GM12801 (cell line): Measurements from ENCODE around the gene TAF8.
A peak's percentile ranks its signal among the peaks of the same experiment; 100 is the strongest.

Source experiments
- TF ChIP-seq, protein P1 (sequence below): IDR thresholded peaks from one replicate; pipeline ENCODE4 v1.5.1; 2011; ENCODE audit warnings: control low read depth; ENCODE audit not compliant: insufficient read length; ENCODE audit errors: extremely low read depth

The TAF8 gene

DNA sequence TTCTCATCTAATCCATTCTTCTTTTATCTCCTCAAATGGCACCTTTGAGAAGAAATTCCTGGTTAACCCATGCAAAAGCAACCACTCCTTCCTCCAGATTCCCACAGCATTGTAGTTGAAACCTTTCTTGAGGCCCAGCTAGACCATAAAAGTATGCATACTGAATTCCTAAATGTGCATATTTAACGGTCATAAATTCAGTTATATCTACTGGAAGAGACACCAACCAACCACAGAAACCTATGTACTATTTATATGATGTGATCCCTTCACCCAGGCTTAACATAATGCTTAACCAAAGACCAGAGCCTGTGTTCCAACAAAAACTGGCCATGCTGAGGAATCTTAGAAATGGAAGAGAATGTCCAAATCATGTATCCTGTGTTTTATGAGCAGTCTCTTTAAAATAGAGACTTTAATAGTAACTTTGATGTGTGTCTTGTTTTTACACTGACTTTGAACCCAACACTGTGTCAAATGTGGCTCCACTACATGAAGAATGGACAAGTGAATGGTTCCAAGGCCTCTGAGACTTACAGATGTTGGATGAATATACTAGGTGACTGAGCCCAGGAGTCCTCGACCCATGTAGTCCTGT lies 11.4 kb upstream of the TAF8 start:
- TF ChIP-seq, protein P1, sequence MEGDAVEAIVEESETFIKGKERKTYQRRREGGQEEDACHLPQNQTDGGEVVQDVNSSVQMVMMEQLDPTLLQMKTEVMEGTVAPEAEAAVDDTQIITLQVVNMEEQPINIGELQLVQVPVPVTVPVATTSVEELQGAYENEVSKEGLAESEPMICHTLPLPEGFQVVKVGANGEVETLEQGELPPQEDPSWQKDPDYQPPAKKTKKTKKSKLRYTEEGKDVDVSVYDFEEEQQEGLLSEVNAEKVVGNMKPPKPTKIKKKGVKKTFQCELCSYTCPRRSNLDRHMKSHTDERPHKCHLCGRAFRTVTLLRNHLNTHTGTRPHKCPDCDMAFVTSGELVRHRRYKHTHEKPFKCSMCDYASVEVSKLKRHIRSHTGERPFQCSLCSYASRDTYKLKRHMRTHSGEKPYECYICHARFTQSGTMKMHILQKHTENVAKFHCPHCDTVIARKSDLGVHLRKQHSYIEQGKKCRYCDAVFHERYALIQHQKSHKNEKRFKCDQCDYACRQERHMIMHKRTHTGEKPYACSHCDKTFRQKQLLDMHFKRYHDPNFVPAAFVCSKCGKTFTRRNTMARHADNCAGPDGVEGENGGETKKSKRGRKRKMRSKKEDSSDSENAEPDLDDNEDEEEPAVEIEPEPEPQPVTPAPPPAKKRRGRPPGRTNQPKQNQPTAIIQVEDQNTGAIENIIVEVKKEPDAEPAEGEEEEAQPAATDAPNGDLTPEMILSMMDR, result no peak

DNA sequence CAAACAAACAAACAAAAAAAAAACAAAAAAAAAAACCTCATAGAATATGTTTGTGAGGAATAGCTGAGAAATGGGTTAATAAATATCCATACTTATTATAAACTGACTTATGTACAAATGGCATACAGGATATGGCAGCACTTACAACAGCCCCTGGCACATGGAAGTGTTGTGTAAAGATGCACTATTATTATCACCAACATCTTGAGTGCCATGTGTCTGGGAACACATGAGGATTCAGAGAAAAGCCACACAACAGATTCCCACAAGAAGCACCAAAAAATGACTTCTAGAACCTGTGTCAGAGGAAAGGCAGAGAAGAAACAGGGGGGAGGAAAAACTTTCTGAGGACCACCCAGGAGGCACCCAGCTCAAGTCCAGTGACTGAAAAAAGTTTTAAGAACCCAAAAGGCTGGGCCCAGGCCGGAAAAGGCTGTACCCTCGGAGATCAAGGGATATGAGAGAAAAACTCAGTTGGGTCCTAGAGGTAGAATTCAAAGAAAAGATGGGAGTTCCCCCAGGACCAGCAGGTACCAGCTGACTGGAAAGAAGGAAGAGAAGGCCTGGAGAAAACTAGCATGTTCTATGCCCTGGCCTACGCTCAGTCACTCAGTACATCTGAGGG lies 9.4 kb upstream of the TAF8 start:
- TF ChIP-seq, protein P1, result no peak

DNA sequence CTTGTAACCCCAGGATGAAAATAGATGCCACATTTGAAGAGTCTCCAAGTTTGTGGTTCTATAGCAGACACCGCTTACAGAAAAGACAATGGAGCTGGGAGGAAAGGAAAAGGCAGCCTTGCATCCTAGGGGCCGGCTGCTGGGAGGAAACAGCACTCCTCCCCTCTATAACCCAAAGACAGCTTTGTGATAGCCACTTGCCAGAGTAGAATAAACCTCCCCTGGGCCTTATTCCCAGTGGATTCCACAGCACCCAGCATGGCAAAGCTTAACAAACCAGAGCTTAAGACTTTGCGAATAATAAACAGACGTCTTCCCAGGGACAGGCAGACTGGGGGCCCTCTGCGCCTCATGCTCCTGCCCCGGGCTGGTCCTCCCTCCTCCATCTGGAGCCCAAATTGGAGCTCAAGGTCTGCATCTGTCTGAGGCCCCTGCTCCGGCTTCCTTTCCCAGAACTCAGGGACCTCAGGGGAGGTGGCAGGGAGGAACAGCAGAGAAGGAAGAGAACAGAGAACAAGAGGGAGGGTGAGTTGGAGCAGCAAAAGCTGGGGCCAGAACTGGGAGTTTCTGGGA lies 8.8 kb upstream of the TAF8 start:
- TF ChIP-seq, protein P1, result no peak

DNA sequence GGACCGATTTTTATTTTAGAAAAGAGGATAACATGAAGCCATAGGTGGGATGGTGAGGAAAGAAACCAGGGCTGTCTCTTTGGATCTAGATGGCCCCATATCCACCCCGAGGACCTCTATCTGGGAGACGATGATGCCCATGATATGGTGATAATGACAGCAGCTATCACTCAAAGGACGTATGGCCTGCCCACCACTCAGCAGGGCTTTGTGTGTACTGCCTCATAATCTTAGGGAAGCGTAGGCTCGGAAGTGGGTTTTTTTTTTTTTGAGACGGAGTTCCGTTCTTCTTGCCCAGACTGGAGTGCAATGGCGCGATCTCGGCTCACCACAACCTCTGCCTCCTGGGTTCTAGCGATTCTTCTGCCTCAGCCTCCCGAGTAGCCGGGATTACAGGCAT lies 8.2 kb upstream of the TAF8 start:
- TF ChIP-seq, protein P1, result no peak

DNA sequence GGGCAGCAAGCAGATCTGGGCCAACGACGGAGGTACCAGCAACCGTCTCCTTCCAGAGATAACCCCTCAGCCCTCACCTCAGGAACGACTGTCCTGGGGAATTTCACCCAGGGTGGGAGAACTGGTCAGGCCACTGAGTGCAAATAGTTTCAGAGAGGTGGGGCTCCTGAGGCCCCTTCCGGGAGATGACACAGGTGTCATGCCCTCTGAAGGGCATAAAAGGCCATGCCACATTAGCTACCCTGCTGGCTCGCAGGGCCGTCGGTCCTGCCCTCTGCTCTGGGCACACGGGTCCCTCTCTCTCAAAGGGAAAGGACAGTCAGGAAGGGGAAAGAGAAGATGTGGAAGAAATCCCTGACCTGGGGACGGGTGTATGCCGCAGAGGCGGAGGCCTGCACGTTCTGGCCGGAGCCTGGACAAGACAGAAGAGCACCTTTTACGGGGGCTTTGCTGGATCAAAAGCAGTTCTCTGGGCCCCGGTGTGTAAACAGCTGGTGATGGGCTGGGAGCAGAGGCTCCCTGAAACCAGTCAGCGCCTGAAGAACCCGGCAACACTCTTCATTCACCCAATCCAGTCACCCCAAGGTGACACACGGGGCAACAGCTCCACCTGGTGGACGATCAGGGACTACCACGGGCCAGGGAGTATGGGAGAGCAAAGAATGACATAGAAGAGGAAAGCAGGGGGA lies 6.4 kb upstream of the TAF8 start:
- TF ChIP-seq, protein P1, result peak; percentile 60

DNA sequence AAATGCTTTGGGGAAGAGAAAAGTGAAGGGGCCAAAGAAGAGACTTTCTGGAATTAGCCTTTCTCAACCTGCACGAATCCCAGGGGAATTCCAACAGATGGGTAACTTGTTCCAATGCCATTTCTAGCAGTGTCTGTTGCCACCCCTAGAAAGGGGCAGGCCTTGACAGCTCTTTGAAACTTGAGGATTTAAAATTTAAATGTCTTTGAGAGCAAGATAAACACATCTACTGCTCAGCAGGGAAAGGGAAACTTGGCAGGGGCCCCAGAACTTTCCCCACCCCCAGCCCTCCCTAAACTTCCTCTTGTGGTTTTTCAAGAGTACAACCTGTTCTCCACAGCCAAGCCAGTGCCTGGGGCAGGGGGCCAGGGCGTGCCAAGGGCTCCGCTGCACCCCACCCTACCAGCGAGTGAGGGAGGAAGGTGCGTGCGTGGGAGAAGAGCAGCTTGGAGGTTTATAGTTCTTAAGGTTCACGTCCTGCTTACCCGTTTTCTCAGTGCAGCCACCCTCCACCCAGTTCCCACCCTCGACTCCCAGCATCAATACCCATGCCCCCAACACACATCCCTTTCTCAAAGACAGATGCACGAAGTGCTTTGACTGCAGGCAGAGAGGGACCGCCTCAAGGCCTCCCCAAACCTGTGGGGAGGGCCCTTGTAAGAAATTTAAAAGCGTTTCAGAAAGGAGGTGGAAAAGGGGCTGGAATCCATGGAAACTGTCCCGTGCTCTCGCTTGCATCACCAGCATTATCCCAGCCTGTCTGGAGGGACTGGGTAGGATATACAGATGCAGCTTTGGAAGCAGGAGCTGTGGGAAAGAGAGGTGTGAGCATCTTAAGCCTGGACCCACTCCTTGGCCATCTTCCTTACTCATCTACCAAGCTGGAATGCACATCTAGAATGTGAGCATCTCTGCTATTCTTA lies 4.5 kb upstream of the TAF8 start:
- TF ChIP-seq, protein P1, result no peak
